Fibroblast of pulmonary artery (primary cell): ENCODE measurements around the gene TTLL8.
A peak's percentile ranks its signal among the peaks of the same experiment; 100 is the strongest.

Experiments
- DNase-seq: peaks from one replicate; pipeline ENCODE4 v3.0.0-alpha.2; 2010; ENCODE audit warnings: low read depth
- H3K4me3 ChIP-seq: replicated peaks from 2 replicates; pipeline ENCODE4 v1.5.1; 2011; ENCODE audit warnings: low read depth, mild to moderate bottlenecking, control low read depth, low read length, moderate library complexity
- CTCF ChIP-seq: IDR thresholded peaks from 2 replicates; pipeline ENCODE4 v1.5.1; 2011; ENCODE audit warnings: mild to moderate bottlenecking, control low read depth, low read length, inconsistent platforms; ENCODE audit errors: missing control alignments

The TTLL8 gene

DNA sequence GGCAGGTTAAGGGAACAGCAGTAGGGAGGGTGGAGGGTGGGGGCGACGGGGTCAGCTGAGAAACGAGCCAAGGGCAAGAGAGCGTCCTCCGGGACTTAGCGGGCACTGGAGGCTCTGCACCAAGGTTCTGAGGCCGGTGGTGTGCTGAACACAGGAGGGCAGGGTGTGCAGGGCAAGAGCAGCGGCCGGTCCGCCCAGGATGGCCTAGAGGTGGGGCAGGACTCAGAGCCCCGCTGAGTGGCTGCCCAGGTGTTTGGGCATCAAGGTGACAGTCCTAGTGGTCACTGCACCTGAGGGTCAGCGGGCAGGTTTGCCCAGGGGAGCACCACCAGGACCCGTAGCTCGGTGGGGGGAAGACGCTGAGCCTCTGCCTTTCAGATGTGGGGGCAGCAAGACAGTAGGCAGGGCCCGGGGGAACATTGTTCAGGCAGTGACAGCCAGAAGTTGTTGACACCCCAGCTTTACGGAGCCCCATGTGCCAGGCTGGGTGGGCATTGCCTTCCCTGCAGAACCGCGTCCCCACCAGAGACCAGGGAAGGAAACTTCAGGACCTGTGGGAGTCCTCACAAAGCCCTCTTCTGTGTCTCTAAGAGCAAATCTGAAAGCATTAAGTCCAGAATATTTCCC, 4.5 kb upstream of the TTLL8 start:
- no peak overlapping the region for H3K4me3 ChIP-seq
- TF ChIP-seq CTCF, result no peak
- DNase-seq, result no peak

GRCh38 chr22:50061824-50062355, 3.8 kb upstream of the TTLL8 start:
- no peak for DNase-seq
- no peak overlapping the region for H3K4me3 ChIP-seq
- TF ChIP-seq CTCF, result no peak

DNA sequence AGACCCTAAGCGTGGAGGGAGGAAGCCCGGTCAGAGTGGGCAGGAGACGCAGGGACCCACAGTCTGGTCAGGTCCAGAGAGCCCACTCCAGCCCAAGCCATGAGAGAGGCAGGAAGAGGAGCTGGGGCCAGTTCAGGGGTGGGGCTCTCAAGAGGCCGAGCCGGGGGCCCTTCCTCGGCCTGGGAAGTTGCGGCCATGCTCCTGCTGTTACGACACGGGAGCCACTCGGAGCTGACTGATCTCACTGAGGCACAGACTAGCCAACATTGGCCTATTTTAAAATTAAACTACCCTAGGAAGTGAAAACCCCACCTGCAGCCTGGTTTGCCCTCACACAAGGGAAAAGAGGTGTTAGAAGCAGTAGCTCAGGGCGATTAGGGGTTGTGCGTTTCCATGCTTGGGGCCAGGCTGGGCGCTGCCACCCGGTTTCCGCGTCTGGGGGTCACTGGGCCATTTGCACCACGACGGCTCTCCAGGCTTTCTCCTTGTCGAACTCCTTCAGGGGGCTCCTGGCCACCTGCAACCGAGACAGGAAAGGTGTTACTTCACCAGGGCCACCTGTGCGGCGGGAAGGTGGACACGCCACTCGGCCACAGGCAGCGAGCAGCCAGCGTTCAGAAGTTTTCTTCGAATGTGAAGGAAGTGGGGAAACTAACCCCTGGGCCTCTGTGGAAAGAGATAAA, 3.2 kb upstream of the TTLL8 start:
- TF ChIP-seq CTCF, result no peak
- H3K4me3 ChIP-seq, result no peak overlapping the region
- DNase-seq, result no peak

- no peak for DNase-seq
- TF ChIP-seq CTCF, result no peak
- H3K4me3 ChIP-seq, result no peak overlapping the region
Measured at GRCh38 chr22:50060441-50061140, 2.5 kb upstream of the TTLL8 start.

DNA sequence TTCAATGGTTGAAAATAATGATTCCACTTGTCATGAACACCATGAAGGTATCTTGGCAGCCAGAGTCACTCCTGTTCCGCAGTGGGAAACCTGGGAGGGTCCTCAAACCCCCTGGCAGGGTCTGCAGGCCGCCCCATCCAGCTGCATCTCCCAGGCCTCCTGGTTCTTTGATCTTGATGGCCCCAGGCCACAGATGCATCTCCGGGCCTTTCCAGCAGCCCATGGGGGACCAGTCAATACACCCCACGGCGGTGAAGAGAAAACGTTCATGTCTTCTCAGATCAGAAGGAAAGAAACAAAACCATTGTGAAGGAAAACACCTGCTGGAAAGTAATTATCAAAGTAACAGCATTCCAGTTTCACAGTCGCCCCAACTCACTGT, 1.8 kb upstream of the TTLL8 start:
- no peak for TF ChIP-seq CTCF
- no peak overlapping the region for H3K4me3 ChIP-seq
- no peak for DNase-seq

DNA sequence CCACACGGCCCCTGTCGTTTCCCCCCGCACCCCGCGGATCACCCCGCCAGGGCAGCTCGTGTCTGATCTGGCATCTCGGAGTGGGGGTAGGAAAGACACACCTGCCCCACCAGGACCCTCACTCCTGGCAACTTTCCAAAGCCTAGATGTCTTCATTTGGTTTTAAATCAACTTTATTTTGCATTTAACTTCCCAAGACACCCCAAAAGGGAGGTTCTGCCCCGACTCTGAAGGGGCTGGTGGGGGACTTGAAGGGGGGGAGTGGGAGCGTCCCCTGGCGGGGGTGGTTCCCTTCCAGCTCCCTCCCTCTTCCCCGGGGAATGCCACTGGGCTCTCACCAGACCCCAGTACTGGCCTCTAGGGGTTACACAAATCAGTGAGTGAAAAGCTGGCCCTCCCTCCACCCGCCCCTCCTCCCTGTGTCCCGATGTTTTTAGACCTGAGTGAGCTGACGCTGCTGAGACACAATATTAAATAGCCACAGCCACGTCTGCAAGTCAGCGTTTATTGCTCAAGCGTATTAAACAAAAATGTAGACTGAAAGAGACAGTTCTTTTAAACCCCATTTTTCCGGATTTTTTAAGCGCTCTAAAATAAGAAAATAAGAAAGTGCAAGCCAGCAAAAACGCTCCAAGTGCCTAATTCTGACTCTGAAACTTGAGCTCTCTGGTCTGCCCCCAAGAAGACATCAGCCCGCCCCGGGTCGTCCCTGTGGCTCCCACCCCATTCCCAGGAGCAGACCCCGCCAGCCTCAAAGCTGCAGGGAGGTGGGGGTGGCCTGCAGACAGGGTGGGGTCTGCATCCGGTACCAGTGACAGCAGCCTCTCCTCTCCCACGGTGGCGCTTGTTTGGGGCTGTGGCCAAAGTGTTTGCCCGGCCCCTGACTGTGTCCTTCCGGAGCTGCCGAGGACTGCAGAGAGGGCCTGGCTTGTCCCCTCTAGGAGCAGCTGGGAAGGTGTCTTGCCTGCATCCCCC, 1.1 kb upstream of the TTLL8 start:
- H3K4me3 ChIP-seq, result no peak overlapping the region
- peak; percentile 53 for DNase-seq
- TF ChIP-seq CTCF, result peak; percentile 9
